SK-N-SH treated with all-trans-retinoic acid at 6 μM for 48 hours (cell line): Measurements from ENCODE around the gene QSOX2.

ENCODE experiments used
- ARNTL ChIP-seq: fragments of 450-650 bp; formaldehyde crosslinking; IDR thresholded peaks from 2 replicates; pipeline ENCODE4 v1.5.0; 2020; ENCODE audit warnings: low read depth, mild to moderate bottlenecking, moderate library complexity, borderline replicate concordance
- ESRRG ChIP-seq: fragments of 250-450 bp; sonication (Bioruptor Pico); IDR thresholded peaks from 2 replicates; pipeline ENCODE4 v1.6.1; 2021; ENCODE audit warnings: mild to moderate bottlenecking
- GLIS3 ChIP-seq: fragments of 250-450 bp; sonication (Bioruptor Pico); IDR thresholded peaks from 2 replicates; pipeline ENCODE4 v1.5.0; 2020; ENCODE audit warnings: mild to moderate bottlenecking, moderate library complexity
- ISL1 ChIP-seq: fragments of 250-450 bp; sonication (Bioruptor Pico); IDR thresholded peaks from 2 replicates; pipeline ENCODE4 v2.1.2; 2022; ENCODE audit warnings: mild to moderate bottlenecking, moderate library complexity
- RARB ChIP-seq: fragments of 250-450 bp; sonication (Bioruptor Pico); IDR thresholded peaks from 2 replicates; pipeline ENCODE4 v1.8.0; 2021; ENCODE audit warnings: mild to moderate bottlenecking, moderate library complexity
- SNAI2 ChIP-seq: fragments of 250-450 bp; sonication (Bioruptor Pico); IDR thresholded peaks from 2 replicates; pipeline ENCODE4 v1.5.0; 2020; ENCODE audit warnings: mild to moderate bottlenecking, moderate library complexity
- ZFP30 ChIP-seq: fragments of 450-650 bp; formaldehyde crosslinking; IDR thresholded peaks from 2 replicates; pipeline ENCODE4 v1.5.0; 2022; ENCODE audit warnings: mild to moderate bottlenecking, moderate library complexity
- ZNF8 ChIP-seq: fragments of 450-650 bp; formaldehyde crosslinking; IDR thresholded peaks from 2 replicates; pipeline ENCODE4 v1.5.0; 2020; ENCODE audit warnings: mild to moderate bottlenecking, moderate library complexity
- TF ChIP-seq, protein P1 (sequence below): fragments of 250-450 bp; sonication (Bioruptor Pico); IDR thresholded peaks from 2 replicates; pipeline ENCODE4 v1.5.1; 2021; ENCODE audit warnings: mild to moderate bottlenecking, moderate library complexity
- TF ChIP-seq, protein P2 (sequence below): fragments of 250-450 bp; sonication (Bioruptor Pico); IDR thresholded peaks from 2 replicates; pipeline ENCODE4 v1.8.0; 2020; ENCODE audit warnings: mild to moderate bottlenecking, moderate library complexity, borderline replicate concordance
- TF ChIP-seq, protein P3 (sequence below): fragments of 250-450 bp; sonication (Bioruptor Pico); IDR thresholded peaks from 2 replicates; pipeline ENCODE4 v1.8.0; 2021; ENCODE audit warnings: low read depth, mild to moderate bottlenecking, moderate library complexity, borderline replicate concordance

DNA sequence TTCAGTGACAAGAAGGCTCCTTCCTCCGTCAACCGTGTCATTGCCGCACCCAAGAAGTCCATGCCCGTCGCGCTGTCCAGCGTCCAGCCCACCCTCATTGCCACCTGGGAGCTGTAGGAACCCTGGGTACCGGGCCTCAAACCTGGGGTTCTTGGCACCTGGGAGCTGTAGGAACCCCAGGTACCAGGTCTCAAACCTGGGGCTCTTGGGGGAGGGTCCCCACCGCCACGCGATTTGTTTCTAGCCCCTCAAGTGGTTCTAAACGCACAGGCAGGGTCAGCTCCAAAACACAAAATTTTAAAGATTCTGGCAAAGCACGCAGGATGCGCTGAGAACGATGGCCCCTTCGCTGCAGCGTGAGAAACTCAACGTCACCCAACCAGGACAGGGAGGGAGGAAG, 58.4 kb downstream of the QSOX2 start:
- no peak for TF ChIP-seq ESRRG (CRISPR knock-in tag)
- no peak for TF ChIP-seq ARNTL (CRISPR knock-in tag)
- no peak for TF ChIP-seq GLIS3 (CRISPR knock-in tag)
- no peak for TF ChIP-seq ZNF8 (CRISPR knock-in tag)
- TF ChIP-seq, protein P1, sequence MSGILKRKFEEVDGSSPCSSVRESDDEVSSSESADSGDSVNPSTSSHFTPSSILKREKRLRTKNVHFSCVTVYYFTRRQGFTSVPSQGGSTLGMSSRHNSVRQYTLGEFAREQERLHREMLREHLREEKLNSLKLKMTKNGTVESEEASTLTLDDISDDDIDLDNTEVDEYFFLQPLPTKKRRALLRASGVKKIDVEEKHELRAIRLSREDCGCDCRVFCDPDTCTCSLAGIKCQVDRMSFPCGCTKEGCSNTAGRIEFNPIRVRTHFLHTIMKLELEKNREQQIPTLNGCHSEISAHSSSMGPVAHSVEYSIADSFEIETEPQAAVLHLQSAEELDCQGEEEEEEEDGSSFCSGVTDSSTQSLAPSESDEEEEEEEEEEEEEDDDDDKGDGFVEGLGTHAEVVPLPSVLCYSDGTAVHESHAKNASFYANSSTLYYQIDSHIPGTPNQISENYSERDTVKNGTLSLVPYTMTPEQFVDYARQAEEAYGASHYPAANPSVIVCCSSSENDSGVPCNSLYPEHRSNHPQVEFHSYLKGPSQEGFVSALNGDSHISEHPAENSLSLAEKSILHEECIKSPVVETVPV, result no peak
- TF ChIP-seq, protein P2, sequence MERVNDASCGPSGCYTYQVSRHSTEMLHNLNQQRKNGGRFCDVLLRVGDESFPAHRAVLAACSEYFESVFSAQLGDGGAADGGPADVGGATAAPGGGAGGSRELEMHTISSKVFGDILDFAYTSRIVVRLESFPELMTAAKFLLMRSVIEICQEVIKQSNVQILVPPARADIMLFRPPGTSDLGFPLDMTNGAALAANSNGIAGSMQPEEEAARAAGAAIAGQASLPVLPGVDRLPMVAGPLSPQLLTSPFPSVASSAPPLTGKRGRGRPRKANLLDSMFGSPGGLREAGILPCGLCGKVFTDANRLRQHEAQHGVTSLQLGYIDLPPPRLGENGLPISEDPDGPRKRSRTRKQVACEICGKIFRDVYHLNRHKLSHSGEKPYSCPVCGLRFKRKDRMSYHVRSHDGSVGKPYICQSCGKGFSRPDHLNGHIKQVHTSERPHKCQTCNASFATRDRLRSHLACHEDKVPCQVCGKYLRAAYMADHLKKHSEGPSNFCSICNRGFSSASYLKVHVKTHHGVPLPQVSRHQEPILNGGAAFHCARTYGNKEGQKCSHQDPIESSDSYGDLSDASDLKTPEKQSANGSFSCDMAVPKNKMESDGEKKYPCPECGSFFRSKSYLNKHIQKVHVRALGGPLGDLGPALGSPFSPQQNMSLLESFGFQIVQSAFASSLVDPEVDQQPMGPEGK (CRISPR knock-in tag), result no peak
- TF ChIP-seq SNAI2 (CRISPR knock-in tag), result no peak
- TF ChIP-seq RARB, result no peak
- TF ChIP-seq, protein P3, sequence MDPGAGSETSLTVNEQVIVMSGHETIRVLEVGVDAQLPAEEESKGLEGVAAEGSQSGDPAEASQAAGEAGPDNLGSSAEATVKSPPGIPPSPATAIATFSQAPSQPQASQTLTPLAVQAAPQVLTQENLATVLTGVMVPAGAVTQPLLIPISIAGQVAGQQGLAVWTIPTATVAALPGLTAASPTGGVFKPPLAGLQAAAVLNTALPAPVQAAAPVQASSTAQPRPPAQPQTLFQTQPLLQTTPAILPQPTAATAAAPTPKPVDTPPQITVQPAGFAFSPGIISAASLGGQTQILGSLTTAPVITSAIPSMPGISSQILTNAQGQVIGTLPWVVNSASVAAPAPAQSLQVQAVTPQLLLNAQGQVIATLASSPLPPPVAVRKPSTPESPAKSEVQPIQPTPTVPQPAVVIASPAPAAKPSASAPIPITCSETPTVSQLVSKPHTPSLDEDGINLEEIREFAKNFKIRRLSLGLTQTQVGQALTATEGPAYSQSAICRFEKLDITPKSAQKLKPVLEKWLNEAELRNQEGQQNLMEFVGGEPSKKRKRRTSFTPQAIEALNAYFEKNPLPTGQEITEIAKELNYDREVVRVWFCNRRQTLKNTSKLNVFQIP (CRISPR knock-in tag), result no peak
- no peak for TF ChIP-seq ISL1 (CRISPR knock-in tag)
- TF ChIP-seq ZFP30 (CRISPR knock-in tag), result no peak
